Astrocyte of the cerebellum (primary cell): Measurements from ENCODE around the gene CRABP2.

Experiments
- DNase-seq: peaks from one replicate; pipeline ENCODE4 v3.0.0-alpha.2; 2011; ENCODE audit warnings: low read depth
- H3K4me3 ChIP-seq: 2 replicates; pipeline ENCODE4 v1.5.1; 2011; ENCODE audit warnings: mild to moderate bottlenecking, low read depth, low read length, moderate library complexity
- CTCF ChIP-seq: IDR thresholded peaks from 2 replicates; pipeline ENCODE4 v1.5.1; 2012; ENCODE audit warnings: low read length, low read depth, moderate library complexity, mild to moderate bottlenecking; ENCODE audit errors: missing control alignments
- in situ Hi-C: cut with HindIII; loops from 2 replicates; pipeline ENCODE4 v1.10.0; 2017; ENCODE audit warnings: low sequenced_read_pairs

The CRABP2 gene

DNA sequence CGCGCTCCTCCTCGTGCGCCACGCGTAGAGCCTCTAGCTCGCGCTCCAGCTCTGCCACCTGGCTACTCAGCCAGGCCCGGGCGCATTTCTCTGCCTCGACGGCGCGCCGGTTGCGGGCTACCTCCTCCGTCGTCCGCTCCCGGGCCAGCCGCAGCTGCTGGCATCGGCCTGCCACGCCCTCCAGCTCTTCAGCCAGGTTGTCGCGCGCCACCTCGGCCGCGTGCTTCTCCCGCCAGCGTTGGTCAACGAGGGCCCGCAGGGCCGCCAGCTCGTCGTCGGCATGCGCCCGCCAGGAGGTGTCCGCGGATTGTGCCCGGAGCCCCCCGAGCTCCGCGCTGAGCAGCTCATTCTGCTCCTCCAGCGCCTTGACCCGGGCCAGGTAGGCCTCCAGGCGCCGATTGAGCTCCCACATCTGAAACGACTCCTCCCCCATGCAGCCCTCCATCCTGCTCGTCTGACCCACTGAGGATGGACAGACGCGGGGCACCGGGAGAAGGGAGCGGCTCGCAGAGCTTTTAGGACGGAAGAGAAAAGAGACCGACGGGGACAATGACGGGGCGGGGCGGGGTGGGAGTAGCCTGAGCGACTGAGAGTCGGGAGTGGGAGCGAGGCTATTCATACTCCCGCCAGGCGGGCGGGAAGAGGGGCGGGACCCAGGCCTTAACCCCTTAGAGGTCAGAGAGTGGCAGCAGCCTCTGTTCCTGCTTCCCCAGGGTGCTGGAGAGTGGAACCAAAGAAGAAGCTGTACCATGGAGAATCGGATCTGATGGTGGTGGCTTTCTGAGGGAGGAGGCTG, 28.4 kb downstream of the CRABP2 start, which contains the start of gene NES:
Gene NES (minus strand): TSS at position 588 of the 796 bp plus-strand sequence. CDS start 143 bp downstream, at position 445.
- no peak for DNase-seq
- in situ Hi-C loops = no loop called here
- peak within 1 kb of the TSS; percentile 30 for H3K4me3 ChIP-seq
- no peak for TF ChIP-seq CTCF

GRCh38 chr1:156676114-156676819, 29.1 kb downstream of the CRABP2 start:
- peak overlapping the region; percentile 30 for H3K4me3 ChIP-seq
- in situ Hi-C loops = no loop called here
- no peak for TF ChIP-seq CTCF
- no peak for DNase-seq

DNA sequence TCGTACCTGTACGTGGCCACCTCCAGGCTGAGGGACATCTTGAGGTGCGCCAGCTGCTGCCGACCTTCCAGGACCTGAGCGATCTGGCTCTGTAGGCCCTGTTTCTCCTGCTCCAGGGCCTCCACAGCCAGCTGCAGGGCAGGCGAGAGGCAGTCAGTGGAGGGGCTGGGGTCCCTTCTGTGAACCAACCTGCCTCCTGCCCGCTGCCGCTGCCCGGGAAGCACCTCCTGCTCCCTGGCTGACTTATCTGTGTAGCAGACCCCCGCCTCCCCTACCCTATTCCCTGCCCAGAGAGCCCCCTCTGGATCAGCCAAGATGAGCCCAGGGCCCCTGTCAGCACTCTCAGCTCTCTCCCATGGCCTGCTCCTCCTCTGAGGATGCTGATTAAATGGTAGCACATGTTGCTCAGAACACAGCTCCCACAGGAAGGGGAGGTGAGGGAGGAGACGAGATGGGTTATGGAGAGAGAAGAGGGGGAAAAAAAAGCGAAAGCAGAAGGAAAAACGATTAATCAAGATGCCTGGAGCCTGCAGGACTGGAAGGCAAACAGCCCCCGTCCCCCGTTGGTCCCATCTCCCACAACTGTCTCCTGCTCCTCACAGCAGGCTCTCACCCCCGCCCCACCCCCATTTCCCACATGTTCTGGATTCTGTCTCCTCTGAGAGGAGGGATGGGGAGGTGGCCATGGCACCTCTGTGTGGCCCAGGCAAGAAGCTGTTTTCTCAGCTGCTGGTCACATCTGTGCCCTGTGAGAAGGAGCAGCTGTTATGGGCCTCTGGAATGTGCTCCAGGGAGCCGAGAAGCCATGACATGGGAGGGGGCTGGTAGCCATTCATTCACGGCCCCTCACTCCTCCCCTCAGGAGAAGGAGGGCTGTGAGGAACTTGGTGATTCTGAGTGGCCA, 29.9 kb downstream of the CRABP2 start:
- in situ Hi-C loops = no loop called here
- DNase-seq = no peak
- H3K4me3 ChIP-seq = peak overlapping the region; percentile 30
- no peak for TF ChIP-seq CTCF

- TF ChIP-seq CTCF = no peak
- H3K4me3 ChIP-seq = no peak overlapping the region
- DNase-seq = no peak
- in situ Hi-C loops = no loop called here
These were observed 31.8 kb downstream of the CRABP2 start for GRCh38 chr1:156673387-156674121.

GRCh38 chr1:156671804-156672203, 33.6 kb downstream of the CRABP2 start:
- TF ChIP-seq CTCF = no peak
- H3K4me3 ChIP-seq = no peak overlapping the region
- no peak for DNase-seq
- in situ Hi-C loops = no loop called here
